ENCODE measurements around the gene PRMT3.
A peak's percentile ranks its signal among the peaks of the same experiment; 100 is the strongest.
"Not testable (repeated sequence)": the region's sequence is repeated elsewhere in the genome, so short reads cannot be mapped to it uniquely, and the experiment has no call there.

The PRMT3 gene

DNA sequence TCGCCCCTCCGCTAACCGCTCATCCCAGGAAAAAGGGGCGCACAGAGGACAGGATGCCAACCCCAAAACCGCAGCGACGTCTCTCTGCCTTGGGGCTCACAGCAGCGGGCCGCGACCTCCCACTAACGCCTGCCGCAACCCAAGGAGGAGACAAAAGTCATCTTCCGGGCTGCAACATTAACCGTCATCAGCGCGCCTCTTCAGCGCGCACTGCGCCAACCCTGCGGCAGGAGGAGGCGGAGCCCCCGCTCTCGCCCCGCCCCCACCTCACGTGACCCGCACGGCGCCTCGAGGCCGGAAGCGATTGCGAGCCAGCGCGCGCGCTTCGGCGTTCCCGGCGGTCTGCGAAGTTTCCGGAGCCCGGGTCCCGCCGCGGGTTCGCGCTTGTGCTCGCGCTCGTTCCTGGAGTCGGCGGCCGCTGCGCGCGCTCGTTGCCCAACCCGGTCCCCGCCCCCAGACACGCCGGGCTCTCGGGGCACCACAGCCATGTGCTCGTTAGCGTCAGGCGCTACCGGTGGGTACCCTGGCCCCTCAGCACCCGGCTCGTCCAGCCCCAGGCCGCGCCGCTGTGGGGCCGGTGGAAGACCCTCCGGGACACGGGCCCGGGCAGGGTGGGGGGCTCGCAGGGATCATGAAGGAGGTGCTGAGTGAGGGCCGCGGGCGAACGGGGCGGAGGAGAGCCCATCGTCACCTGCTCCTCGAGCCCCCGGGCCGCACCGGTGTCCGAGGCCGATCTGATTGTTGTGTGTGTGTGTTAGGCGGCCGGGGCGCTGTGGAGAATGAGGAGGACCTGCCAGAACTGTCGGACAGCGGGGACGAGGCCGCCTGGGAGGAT, at the start of gene PRMT3:
Gene PRMT3, plus strand, starts transcription at position 456 of the 835 bp plus-strand sequence. Its CDS starts 31 bp downstream, at position 487.
- FAIRE-seq: no peak

DNA sequence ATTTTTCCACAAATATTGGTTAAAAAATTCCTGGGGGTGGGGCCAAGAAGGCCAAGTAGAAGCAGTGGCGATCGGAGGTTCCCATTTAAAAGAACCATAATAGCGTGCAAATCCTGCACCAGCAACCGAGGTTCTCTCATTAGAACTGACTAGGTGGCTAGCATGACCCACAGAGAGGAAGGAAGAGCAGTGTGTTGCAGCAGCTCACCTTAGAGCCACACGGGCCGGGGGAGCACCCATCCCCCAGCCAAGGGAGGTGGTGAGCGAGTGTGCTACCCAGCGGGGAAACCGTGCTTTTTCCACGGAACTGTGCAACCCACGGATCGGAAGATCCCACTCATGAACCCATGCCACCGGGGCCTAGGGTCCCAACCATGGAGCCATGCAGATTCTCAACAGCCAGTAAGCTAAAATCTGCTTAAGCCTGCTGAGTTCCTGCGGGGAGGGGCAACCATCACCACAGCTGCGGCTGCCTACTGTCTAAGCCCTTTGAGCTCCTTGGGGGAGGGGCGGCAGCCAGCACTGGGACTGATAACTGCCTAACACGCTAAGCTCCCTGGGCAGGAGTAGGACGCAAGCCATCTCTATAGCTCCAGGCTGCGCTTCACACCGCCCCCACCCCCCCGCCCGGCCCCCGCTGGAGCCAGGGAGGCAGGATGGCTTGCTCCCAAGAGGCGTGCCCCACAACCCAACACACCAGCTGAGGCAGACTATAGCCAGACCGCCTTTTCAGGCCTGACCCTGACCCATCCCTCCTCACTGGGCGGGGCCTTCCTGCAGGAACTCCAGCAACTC, 45.0 kb upstream of the PRMT3 start:
- FAIRE-seq: no peak

DNA sequence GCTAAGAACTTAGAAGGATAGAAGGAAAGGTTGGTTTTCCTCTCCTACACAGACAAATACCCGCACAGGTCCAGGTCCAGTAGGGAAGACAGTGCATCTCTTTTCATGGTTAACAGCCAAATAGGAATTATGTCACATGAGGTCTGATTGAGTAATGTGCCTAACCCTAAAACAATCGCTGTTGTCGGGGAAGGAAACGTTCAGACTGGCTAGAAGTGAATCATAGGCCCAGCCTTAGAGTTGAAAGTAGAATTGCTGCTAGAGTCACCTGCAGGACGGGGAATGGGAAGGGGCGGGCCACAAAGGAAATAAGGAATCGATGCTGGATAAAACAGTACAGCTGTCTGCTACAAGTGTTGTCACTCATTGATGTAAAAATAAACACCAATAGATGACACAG, 36.4 kb upstream of the PRMT3 start:
- no peak for FAIRE-seq

DNA sequence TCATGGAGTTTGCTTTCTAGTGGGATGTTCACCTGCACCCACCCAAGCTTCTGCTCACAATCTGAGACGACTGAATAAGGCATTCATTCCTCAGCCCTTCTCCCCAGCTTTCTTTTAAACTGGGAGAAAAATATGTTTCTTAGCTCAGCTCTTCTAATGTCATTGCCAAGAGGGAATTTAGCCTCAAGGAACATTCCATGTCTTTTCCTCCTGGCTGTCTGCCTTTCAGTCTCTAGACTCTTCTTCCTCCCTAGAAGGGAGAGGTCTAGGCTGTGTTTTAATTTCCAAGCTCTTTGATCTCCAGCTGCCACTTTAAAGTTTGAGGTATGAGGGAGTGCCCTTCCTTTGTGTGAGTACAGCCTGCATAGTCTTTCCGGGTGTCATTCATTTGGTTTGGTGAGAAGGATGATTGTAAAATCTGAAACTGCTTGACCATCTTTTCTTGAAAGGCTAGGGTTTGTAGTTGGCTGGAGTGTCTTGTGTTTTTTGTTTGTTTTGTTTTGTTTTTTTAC, 35.7 kb upstream of the PRMT3 start:
- no peak for FAIRE-seq

DNA sequence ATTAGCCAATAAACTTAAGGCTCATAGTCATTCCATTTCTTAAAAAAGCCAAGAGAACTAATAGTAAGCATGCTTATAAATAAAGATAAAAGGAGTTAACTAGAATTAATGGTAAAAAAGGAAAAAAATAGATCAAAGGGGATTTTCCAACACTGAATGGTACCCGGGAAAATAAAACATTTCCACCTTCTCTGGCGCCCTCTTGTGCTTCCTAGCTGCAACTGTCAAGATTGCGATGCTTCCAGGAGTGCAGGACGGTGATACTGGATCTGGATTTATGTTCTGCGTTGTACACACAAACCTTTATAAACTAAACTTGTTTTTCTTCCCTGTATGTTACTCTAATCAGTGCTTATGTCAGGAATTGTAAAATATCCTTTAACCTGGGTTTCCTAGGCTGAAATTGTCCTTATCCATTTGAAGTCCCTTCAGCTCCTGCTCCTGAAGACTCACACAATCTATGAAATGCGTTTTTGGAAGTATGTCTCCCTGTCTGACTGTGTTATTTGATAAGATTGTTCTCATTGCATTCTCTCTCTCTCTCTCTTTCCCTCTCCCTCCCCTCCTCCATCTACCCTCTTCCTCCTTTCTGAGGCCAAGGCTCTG, 33.6 kb upstream of the PRMT3 start:
- peak; percentile 47 for FAIRE-seq

GRCh38 chr11:20355221-20356219, 32.0 kb upstream of the PRMT3 start:
- FAIRE-seq: no peak

DNA sequence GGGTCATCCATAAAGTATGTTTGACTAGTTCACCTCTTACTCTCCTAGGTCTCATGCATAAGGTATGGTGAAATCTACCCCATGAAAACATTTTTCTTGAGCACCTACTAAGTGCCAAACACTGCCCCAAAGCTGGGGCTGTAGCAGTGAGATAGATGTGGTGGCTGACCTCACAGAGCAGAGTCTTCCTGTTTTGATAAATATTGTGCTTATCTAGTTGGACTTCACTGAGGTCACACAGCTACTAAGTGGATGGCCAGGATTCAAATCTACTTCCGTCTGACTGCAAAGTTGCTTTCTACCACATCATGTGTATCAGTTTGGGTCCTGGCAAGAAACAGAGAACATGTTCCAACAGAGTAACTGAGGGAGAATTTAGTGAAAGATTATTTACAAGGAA, 30.4 kb upstream of the PRMT3 start:
- no peak for FAIRE-seq

DNA sequence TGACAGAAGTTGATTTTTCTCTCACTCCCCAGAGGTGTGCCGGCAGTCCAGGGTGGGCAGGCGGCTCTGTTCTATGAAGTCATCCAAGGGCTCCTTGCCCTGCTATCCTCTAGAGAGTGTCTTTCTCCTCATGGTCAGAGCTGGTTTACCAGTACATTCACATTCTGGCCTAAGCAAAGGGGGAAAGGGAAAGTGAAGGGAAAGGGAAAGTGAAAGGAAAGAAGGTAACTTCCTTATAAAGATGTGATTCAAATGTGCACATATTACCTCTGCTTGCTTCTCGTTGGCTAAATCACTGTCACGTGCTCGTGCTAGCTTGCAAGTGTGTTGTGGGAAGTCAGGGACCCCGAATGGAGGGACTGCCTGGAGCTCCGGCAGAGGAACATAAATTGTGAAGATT, 26.9 kb upstream of the PRMT3 start:
- FAIRE-seq: no peak

GRCh38 chr11:20362481-20362880, 25.0 kb upstream of the PRMT3 start:
- FAIRE-seq: no peak

DNA sequence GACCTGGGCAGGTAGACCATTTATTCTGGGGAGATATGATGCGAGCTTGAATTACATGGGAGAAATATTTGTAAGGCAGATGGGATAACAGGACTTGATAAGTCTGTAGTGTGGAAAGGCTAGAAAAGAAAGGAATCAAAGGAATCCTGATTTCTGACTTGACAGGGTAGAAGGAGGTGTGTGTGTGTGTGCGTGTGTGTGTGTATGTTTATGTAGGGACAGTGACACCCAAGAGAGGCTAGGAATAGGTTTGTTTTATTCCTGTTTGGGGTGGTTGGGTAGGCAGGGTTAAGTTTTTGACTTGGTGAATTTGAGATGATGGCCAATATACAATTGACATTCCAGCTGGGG, 24.4 kb upstream of the PRMT3 start:
- FAIRE-seq: no peak

GRCh38 chr11:20363500-20364340, 23.8 kb upstream of the PRMT3 start, which contains the start of gene HTATIP2:
HTATIP2 (plus strand) TSS chr11:20363714; CDS start chr11:20364238, 524 bp downstream.
- no peak for FAIRE-seq

DNA sequence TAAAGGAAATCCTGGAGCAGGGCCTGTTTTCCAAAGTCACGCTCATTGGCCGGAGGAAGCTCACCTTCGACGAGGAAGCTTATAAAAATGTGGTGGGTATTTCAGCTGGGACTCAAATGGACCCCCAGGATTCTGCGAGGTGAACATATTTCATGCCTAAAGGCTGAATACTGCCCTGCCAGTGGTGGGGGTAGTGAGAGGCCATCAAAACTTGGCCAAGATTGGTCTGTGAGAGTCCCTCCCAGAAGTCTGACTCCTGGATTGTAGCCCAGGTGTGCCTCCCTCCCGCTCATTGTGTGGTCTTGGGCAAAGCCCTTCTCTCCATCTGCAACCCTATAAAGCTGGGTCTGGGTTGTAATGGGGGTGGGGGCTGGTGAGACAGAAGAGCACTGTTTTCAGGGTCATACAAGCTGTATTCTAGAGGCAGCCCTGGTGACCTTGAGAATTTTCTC, 23.1 kb upstream of the PRMT3 start:
- FAIRE-seq: no peak

- FAIRE-seq: not testable (repeated sequence)
Observed at GRCh38 chr11:20365465-20365864, 22.1 kb upstream of the PRMT3 start.

GRCh38 chr11:20367313-20367948, 20.1 kb upstream of the PRMT3 start:
- no peak for FAIRE-seq

GRCh38 chr11:20368438-20368837, 19.1 kb upstream of the PRMT3 start:
- no peak for FAIRE-seq

GRCh38 chr11:20369826-20370225, 17.7 kb upstream of the PRMT3 start:
- FAIRE-seq: no peak

- no peak for FAIRE-seq
Observed at GRCh38 chr11:20372081-20372626, 15.4 kb upstream of the PRMT3 start.

DNA sequence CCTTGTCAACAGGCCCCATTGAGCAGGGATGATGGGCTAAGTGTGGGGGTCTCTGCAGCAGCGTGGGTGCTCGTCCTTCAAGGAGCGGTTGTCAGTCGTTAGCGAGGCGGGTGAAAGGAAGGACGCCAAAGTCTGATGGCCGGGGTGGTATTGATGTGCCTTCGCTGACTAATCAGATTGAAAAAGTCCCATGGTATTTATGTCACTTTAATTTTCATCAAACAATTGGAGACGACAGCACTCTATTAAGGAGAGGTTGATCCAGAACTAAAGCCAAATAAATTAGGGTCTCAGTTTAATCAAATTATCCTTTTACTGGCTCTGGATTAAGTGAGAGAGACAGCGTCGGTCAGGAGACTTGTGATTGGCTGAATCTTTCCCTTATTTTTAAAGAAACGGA, 14.4 kb upstream of the PRMT3 start:
- no peak for FAIRE-seq

- no peak for FAIRE-seq
Observed at GRCh38 chr11:20373568-20374209, 13.8 kb upstream of the PRMT3 start.
